HG02852 (cell line): ENCODE results near the gene ARL6IP1.
"Not testable (repeated sequence)": the region's sequence is repeated elsewhere in the genome, so short reads cannot be mapped to it uniquely, and the experiment has no call there.

Experiments
- ATAC-seq: cut with Tn5 transposase; IDR thresholded peaks from one replicate; pipeline ENCODE4 v1.9.1; 2021; ENCODE audit warnings: mild to moderate bottlenecking, moderate library complexity; ENCODE audit not compliant: unreplicated experiment

ARL6IP1 gene

DNA sequence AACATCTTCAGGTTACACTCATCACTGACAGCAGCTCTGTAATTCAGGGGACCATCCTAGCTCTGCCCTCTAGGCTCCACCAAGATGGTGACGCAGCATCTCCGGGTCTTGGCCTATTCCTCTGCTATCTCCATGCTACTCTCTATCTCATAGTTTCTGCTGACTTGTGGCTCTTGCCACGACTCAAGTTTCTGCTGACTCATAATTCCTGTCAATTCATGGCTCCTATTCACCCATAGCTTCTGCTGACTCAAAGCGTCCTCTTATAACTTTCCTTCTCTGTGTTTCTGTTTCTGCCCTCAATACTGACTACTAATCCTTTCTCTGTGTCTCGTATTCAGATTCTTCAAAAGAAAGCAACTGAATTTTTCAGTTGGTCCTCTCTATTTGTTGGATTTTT, 38.6 kb downstream of the ARL6IP1 start:
- peak; percentile 50 for ATAC-seq

DNA sequence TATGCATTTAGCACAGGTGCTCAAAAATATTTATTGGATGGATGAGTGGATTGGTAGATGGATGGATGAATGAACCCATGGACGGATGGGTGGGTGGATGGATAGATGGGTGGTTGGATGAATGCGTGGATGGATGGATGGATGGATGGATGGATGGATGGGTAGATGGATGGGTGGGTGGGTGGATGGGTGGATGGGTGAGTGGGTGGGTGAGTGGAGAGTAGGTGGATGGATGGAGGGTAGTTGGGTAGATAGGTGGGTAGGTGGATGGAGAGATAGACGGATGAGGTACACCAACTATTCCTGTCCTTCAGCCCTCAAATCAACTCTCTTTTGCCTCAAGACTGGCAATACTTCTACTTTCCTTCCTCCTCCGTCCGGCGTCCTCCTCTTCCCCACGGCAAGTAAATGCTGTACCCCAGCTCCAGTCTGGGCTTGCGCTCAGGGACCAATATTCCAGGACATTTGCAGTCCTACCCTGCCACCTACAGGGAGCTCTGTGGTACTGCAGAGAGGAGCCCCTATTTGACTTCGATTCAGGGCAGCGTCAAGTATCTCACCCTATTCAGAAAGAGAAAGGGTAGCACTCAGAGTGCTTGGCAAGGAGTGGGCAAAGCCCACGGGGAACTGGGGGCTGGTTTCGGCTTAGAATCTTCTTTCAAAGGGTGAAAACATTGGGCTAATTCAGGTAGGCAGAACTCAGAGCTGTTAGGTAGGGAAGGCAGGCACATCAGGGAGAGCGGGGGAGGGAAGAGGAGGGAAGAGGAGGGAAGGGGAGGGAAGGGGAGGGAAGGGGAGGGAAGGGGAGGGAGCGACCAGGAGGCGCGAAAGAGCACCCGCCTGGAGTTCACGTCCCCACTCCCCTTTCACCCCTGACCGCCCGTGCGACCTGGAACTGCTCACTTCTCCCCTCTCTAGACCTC, 41.5 kb downstream of the ARL6IP1 start:
- peak; percentile 52 for ATAC-seq

DNA sequence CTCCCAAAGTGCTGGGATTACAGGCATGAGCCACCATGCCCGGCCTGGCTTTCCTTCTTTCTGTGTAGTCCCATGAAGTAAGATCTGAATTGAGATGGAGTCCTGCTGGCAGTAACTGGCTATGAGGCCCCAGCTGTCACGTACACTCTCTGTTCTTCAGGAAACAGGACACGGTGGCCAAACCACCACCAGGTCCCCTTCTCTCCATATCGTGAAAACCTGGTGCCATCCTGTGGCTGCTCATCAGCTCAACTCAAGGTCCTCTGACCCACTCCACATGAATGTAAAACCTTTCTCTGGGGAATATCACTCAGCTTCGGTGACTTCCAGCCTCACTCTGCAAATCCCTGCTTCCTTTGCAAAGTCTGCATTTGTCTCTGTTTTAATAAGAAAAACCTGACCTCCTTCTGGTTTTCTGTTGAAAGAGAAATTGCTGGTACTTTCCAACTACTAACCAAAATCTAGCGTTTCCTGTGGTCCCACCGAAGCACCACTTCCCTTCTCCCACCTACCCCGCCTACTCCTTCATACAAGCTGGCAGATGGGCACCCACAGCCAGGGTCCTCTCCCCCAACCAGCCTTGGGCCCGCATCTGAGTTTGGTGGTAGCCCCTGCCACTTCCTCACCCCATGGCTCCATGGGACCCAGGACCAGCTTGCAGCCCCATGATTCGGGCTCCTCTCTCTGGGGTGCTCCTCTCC, 43.2 kb downstream of the ARL6IP1 start:
- peak; percentile 41 for ATAC-seq

DNA sequence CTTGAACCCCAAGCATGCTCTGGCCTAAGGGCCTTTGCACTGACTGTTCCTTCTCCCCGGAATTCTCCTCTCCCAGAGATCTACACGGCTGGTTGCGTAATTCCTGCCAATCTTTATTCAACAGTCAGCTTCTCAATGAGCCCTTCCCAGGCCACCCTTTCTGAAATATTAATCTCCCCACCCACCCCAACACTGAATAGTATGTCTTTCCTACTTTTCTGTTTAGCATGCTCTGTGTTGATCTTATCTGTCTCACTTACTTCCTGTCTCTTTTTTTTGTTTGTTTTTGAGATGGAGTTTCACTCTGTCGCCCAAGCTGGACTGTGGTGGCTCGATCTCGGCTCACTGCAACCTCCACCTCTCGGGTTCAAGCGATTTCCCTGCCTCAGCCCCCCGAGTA, 44.7 kb downstream of the ARL6IP1 start:
- not testable (repeated sequence) for ATAC-seq

DNA sequence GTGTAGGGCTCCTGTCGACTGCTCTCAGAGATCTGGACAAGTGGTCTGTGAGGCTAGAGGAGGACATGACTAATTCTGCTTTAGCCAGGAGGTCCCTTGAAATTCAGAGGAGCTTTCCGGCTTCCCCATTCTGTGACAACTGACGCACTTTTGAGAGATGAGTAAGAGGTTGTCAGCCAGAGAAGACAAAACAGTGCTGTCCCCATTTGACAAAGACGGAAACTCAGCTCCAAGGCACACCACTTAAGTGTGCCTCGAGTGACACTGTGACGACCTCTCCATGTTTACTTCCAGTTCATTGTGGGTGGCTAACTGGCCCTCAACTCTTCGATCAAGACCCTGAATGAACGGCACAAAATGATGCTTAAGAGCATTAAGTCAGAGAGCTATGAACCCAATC, 58.5 kb downstream of the ARL6IP1 start:
- not testable (repeated sequence) for ATAC-seq
